K562 (cell line): ENCODE results near the gene EGFL7. TPM values are rescaled to one million over a fixed set of nuclear protein-coding genes. Genes with fewer than 3 reads are reported as not detected.

Experiments
- ATAC-seq: fragments of 200-7000 bp; cut with Tn5 transposase; 3 replicates; pipeline ENCODE4 v1.9.1; 2020; ENCODE audit warnings: moderate library complexity
- BruUV-seq: library from RNA; stranded (reverse); fragments of 400-500 nt; replicated peaks from 2 replicates; lab custom pipeline; 2021; lab: Mats Ljungman, UMichigan
- CTCF ChIA-PET: fragments of 300-600 bp; formaldehyde crosslinking; extraction: SDS; loops from one replicate; lab custom pipeline; 2021; ENCODE audit warnings: low intra/inter-chr PET ratio; lab: Yijun Ruan, JAX
- POLR2A ChIA-PET: fragments of 300-600, 350-650 bp; sonication (Branson Sonifier 250); formaldehyde crosslinking; extraction: SDS; loops from one replicate; lab custom pipeline; 2021; ENCODE audit warnings: antibody characterized with exemption, inconsistent platforms; lab: Yijun Ruan, JAX
- DNase-seq, 4 experiments: peaks; one replicate each; pipeline versions ENCODE4 v3.0.0 to v3.0.0-alpha.2; 2011 to 2018; ENCODE audit warnings: low spot score in 3 of 4, mixed read lengths in 3 of 4; ENCODE audit errors: extremely low read depth in 1 of 4
- FAIRE-seq: peaks from 2 replicates; lab custom pipeline; 2011; peaks lifted over from hg19 to GRCh38; lab: Jason Lieb, UNC
- H2AFZ ChIP-seq: 2 replicates; pipeline ENCODE4 v1.6.0; 2011; ENCODE audit warnings: low read depth, low read length, control low read depth, inconsistent platforms
- H3K27ac ChIP-seq: fragments of 200-600 bp; 3 replicates; pipeline ENCODE4 v1.8.0; 2011; ENCODE audit warnings: low read depth, mild to moderate bottlenecking, control low read depth, inconsistent platforms, low read length, moderate library complexity, mixed read lengths; ENCODE audit errors: extremely low read depth
- H3K27me3 ChIP-seq, 2 experiments: fragments of 300-600 bp in 1 of 2; 2 replicates in 1 of 2; 3 replicates in 1 of 2; pipeline versions ENCODE4 v1.6.0 to v1.8.0; 2011; ENCODE audit warnings: inconsistent platforms in 2 of 2, low read length in 2 of 2, mild to moderate bottlenecking in 1 of 2, mixed read lengths in 1 of 2, moderate library complexity in 1 of 2; ENCODE audit not compliant: control insufficient read depth in 2 of 2, insufficient read depth in 2 of 2
- H3K36me3 ChIP-seq: fragments of 300-600 bp; 3 replicates; pipeline ENCODE4 v1.8.0; 2011; ENCODE audit warnings: mild to moderate bottlenecking, low read length, inconsistent platforms; ENCODE audit not compliant: control insufficient read depth, insufficient read depth
- H3K4me1 ChIP-seq, 2 experiments: fragments of 200-600 bp in 1 of 2; replicated peaks in 1 of 2; 2 replicates in 1 of 2; 3 replicates in 1 of 2; pipeline versions ENCODE4 v1.5.1 to v1.8.0; 2011; ENCODE audit warnings: inconsistent platforms in 2 of 2, low read length in 2 of 2, mild to moderate bottlenecking in 1 of 2, mixed read lengths in 1 of 2, moderate library complexity in 1 of 2; ENCODE audit not compliant: control insufficient read depth in 2 of 2, insufficient read depth in 2 of 2
- H3K4me2 ChIP-seq: 2 replicates; pipeline ENCODE4 v1.6.1; 2011; ENCODE audit warnings: low read length, control low read depth, inconsistent platforms, mixed read lengths; ENCODE audit not compliant: insufficient read depth
- H3K4me3 ChIP-seq: fragments of 200-600 bp; sonication (generic), shearing (Covaris generic); 2 replicates; pipeline ENCODE4 v1.5.1; 2016; ENCODE audit warnings: control low read depth, inconsistent platforms
- H3K79me2 ChIP-seq: fragments of 200-600 bp; 3 replicates; pipeline ENCODE4 v1.8.0; 2011; ENCODE audit warnings: low read length, inconsistent platforms; ENCODE audit not compliant: control insufficient read depth, insufficient read depth
- H3K9ac ChIP-seq, 2 experiments: 2 replicates each; pipeline versions ENCODE4 v1.6.0 to v1.6.1; 2011; ENCODE audit warnings: low read depth in 2 of 2, low read length in 2 of 2, control low read depth in 1 of 2, inconsistent platforms in 1 of 2, mild to moderate bottlenecking in 1 of 2, mixed read lengths in 1 of 2; ENCODE audit not compliant: insufficient read depth in 1 of 2
- H3K9me1 ChIP-seq: one replicate; pipeline ENCODE4 v1.6.0; 2011; ENCODE audit warnings: inconsistent platforms, mild to moderate bottlenecking, low read length, moderate library complexity; ENCODE audit not compliant: control insufficient read depth, insufficient read depth
- H3K9me3 ChIP-seq: replicated peaks from 2 replicates; pipeline ENCODE4 v1.5.1; 2011; ENCODE audit warnings: low read depth, low read length, inconsistent platforms; ENCODE audit not compliant: control insufficient read depth, insufficient read depth
- H4K20me1 ChIP-seq: replicated peaks from 2 replicates; pipeline ENCODE4 v1.6.1; 2011; ENCODE audit warnings: low read length, inconsistent platforms, mixed read lengths; ENCODE audit not compliant: control insufficient read depth, insufficient read depth
- CBX1 ChIP-seq: sonication (generic); IDR thresholded peaks from 2 replicates; pipeline ENCODE4 v1.6.1; 2016; ENCODE audit warnings: antibody characterized with exemption, low read depth, mild to moderate bottlenecking
- E2F6 ChIP-seq, 2 experiments: IDR thresholded peaks; 2 replicates each; pipeline ENCODE4 v1.6.1; 2011; ENCODE audit warnings: borderline replicate concordance in 1 of 2, control low read depth in 1 of 2, low read depth in 1 of 2, low read length in 1 of 2, mild to moderate bottlenecking in 1 of 2, mixed read lengths in 1 of 2, moderate library complexity in 1 of 2; ENCODE audit not compliant: insufficient read depth in 1 of 2, insufficient read length in 1 of 2, poor library complexity in 1 of 2, severe bottlenecking in 1 of 2; ENCODE audit errors: extremely low read depth in 1 of 2
- NFE2 ChIP-seq: IDR thresholded peaks from 2 replicates; pipeline ENCODE4 v1.6.1; 2014; ENCODE audit warnings: antibody characterized with exemption, low read depth
- NRF1 ChIP-seq, 2 experiments: fragments of 450-650 bp; IDR thresholded peaks in 1 of 2; conservative IDR thresholded peaks in 1 of 2; 2 replicates each; pipeline ENCODE4 v1.6.1; 2014; ENCODE audit warnings: mild to moderate bottlenecking in 2 of 2
- TRIM28 ChIP-seq: fragments of 450-650 bp; IDR thresholded peaks from 2 replicates; pipeline ENCODE4 v1.6.1; 2017
- YBX1 ChIP-seq: fragments of 450-650 bp; IDR thresholded peaks from 2 replicates; pipeline ENCODE4 v1.7.1; 2016; ENCODE audit warnings: mild to moderate bottlenecking
- ZBTB7A ChIP-seq: IDR thresholded peaks from 2 replicates; pipeline ENCODE4 v1.6.1; 2011; ENCODE audit warnings: low read depth, mild to moderate bottlenecking, low read length, moderate library complexity, borderline replicate concordance; ENCODE audit not compliant: control insufficient read depth
- WGBS: fragments of 100-300 bp; shearing (Covaris generic); methylation state at CpG from one replicate; pipeline ENCODE4 v1.1.6; 2016; ENCODE audit warnings: low coverage, mixed read lengths; ENCODE audit not compliant: insufficient coverage; ENCODE audit errors: missing lambda C conversion rate; 5-methylcytosine and 5-hydroxymethylcytosine counted together
- in situ Hi-C: fragments of 300-500 bp; cut with MboI; formaldehyde crosslinking; loops from 4 replicates; pipeline ENCODE4 v1.15.0; 2018; ENCODE audit warnings: inconsistent platforms, mixed read lengths
- intact Hi-C: fragments of 100-400 bp; cut with micrococcal nuclease; formaldehyde crosslinking; loops from 2 replicates; pipeline ENCODE4 v1.14.2; 2022
- polyA plus RNA-seq, 8 experiments: library from polyadenylated mRNA; depleted of rRNA in 4 of 8; stranded (reverse) in 5 of 8; unstranded in 3 of 8; fragments of >200 nt; fragmentation: Nextera tagmentation in 2 of 8; fragmentation: Illumina TruSeq in 1 of 8; extraction: Ambion mirVana in 2 of 8; extraction: Trizol in 1 of 8; gene quantifications; 2 replicates each; pipeline versions ENCODE4 v1.2.1 to v1.2.3, GENCODE V29; 2011 to 2014; ENCODE audit warnings: inconsistent platforms in 1 of 8, missing spikeins in 1 of 8
- total RNA-seq, 7 experiments: library from RNA; depleted of rRNA in 6 of 7; stranded (reverse); fragments of >200 nt in 6 of 7; fragmentation: Illumina TruSeq in 2 of 7; extraction: Trizol in 2 of 7; gene quantifications; 2 replicates each; pipeline versions ENCODE4 v1.2.1 to v1.2.3, GENCODE V29; 2011 to 2021; ENCODE audit warnings: low replicate concordance in 1 of 7

The EGFL7 gene
- total and polyA plus RNA-seq, 9 of the 15 experiments (the other 6 are each of a cell fraction or from before 2014, with no cell fraction given): 1.5 to 286 (median 55.5) TPM

GRCh38 chr9:136687721-136688223 lies 25.1 kb downstream of the EGFL7 start:
- Histone ChIP-seq H3K4me3 (peak overlapping the region; percentile 81), H3K79me2 (peaks cover 40% of the 10 kb centered on the region), H3K9me1 (peaks cover 3% of the 10 kb centered on the region), H3K4me1 (peaks cover 6 to 85% of the 10 kb centered on the region in 2 experiments; a peak in 4 of 5 replicates), H3K9me3 (no peaks in the 10 kb centered on the region), H2AFZ (peak overlapping the region; percentile 84), H3K27me3 (no peaks in the 10 kb centered on the region), H3K27ac (peak overlapping the region; percentile 63), H4K20me1 (no peaks in the 10 kb centered on the region; the same call in 1 of the 2 replicates), H3K36me3 (peaks cover 19% of the 10 kb centered on the region; the same call in 1 of the 3 replicates), H3K4me2 (peak overlapping the region; percentile 63), H3K9ac (peak overlapping the region; percentile 43 to 89; a peak in 3 of 4 replicates)
- no TSS peak for BruUV-seq
- ATAC-seq (peak; percentile 29), FAIRE-seq (no peak), DNase-seq (peak; percentile 56 to 71 (median 64))
- 10% methylated on average over 24 of the region's 37 CpGs for WGBS
- TF ChIP-seq YBX1 (no peak), ZBTB7A (no peak), CBX1 (peak; percentile 20; the same call in 1 of the 2 replicates), E2F6 (IDR thresholded peaks at IDR 0.05; ENCODE audit: borderline replicate concordance in 1 of 2, extremely low read depth in 1 of 2, insufficient read depth in 1 of 2, insufficient read length in 1 of 2, low read depth in 1 of 2, low read length in 1 of 2, poor library complexity in 1 of 2, severe bottlenecking in 1 of 2) (peak in 1 of 2 experiments; percentile 18), TRIM28 (0 out of 2 replicates have a peak, but pooled peaks have one; percentile 19), NRF1 (conservative IDR thresholded peaks at IDR 0.05 in 1 of 2, IDR thresholded peaks at IDR 0.05 in 1 of 2) (peak; percentile 26 to 44; a peak in 2 of 4 replicates), NFE2 (0 out of 2 replicates have a peak, but pooled peaks have one; percentile 9)
- in situ Hi-C loops: no loop called here
- POLR2A ChIA-PET: interaction anchor here (1.7 to 2.1 kb wide), 3 partner anchors 10 to 15 kb away, joined by 7 to 10 read pairs (median 7); no protein-coding TSS in a partner anchor
- CTCF ChIA-PET: no interaction called here
- intact Hi-C loops: no loop called here
